ENCODE data around the gene SMARCB1. TPM values are rescaled to one million over a fixed set of nuclear protein-coding genes. Genes with fewer than 3 reads are reported as not detected.

The SMARCB1 gene
- total and polyA plus RNA-seq, 2 of the 4 experiments (the other 2 are of a cell fraction) = 110 to 159 TPM

GRCh38 chr22:23789121-23789520 is 2.4 kb downstream of the SMARCB1 start:
- H3K9me3 ChIP-seq (ENCODE audit: control insufficient read depth, insufficient read depth, low read length) = no peaks in the 10 kb centered on the region
- no peak overlapping the region for H3K14ac ChIP-seq (replicated peaks; ENCODE audit: low read depth, low read length)
- peaks cover 18% of the 10 kb centered on the region for H3K4me1 ChIP-seq (ENCODE audit: control insufficient read depth, insufficient read depth, low read length)
- ChIA-PET POLR2A (ENCODE audit: unreplicated experiment) (interaction anchor here (0.6 kb wide), 1 partner anchor 1781 kb away, joined by 3 read pairs; no protein-coding TSS in a partner anchor), CTCF (interaction anchor here (1.4 kb wide), 1 partner anchor 15 kb away, joined by 4 read pairs; no protein-coding TSS in a partner anchor)
- peaks cover 28% of the 10 kb centered on the region for H3K36me3 ChIP-seq (ENCODE audit: control insufficient read depth, insufficient read depth, low read length)
- no peak overlapping the region for H2AFZ ChIP-seq (replicated peaks; ENCODE audit: low read length, poor library complexity)
- H3K79me1 ChIP-seq (ENCODE audit: low read depth in 1 of 2, low read length in 2 of 2) = peaks cover 44 to 63% of the 10 kb centered on the region in 2 experiments
- intact Hi-C loops (cut with micrococcal nuclease) (no loop called here), dilution Hi-C loops (cut with HindIII; ENCODE audit: low sequenced_read_pairs, unreplicated experiment) (no loop called here), in situ Hi-C loops (cut with MboI; ENCODE audit: low sequenced_read_pairs) (no loop called here)
- DNase-seq (no peak), ATAC-seq (ENCODE audit: low read depth) (no peak)
- H3K9ac ChIP-seq (ENCODE audit: low read depth, low read length) = no peak overlapping the region
- no peak overlapping the region for H2AK9ac ChIP-seq (replicated peaks; ENCODE audit: low read depth, low read length, poor library complexity)
- no peaks in the 10 kb centered on the region for H3K27me3 ChIP-seq (ENCODE audit: control insufficient read depth, insufficient read depth, low read length)
- no peak overlapping the region for H2BK15ac ChIP-seq (ENCODE audit: low read depth, low read length)
- no peak overlapping the region for H3K27ac ChIP-seq (ENCODE audit: insufficient read depth, low read length)
- peaks cover 17% of the 10 kb centered on the region for H3K9me1 ChIP-seq (ENCODE audit: insufficient read depth, low read length)
- no peak overlapping the region for H3K4me2 ChIP-seq (ENCODE audit: low read depth, low read length)
- no peak overlapping the region for H2AK5ac ChIP-seq (ENCODE audit: low read depth, low read length)
- H4K5ac ChIP-seq (ENCODE audit: low read depth, low read length) = no peak overlapping the region
- H2BK20ac ChIP-seq (ENCODE audit: low read depth, low read length) = no peak overlapping the region
- H3K56ac ChIP-seq (ENCODE audit: extremely low read depth, insufficient read depth, low read length) = no peak overlapping the region
- no peak overlapping the region for H2BK5ac ChIP-seq (ENCODE audit: low read depth, low read length, poor library complexity, severe bottlenecking)
- H4K8ac ChIP-seq (ENCODE audit: low read depth in 2 of 2, low read length in 2 of 2) = no peak overlapping the region
- BruUV-seq (replicated peaks) = no TSS peak
- H3K4ac ChIP-seq (ENCODE audit: low read depth, low read length) = no peak overlapping the region
- 40% methylated on average over 1 of the region's 4 CpGs; no CpG with 5 or more reads in 1 of the 2 experiments for WGBS, 2 experiments (ENCODE audit: extremely low coverage in 2 of 2, insufficient read length in 1 of 2)
- H2BK120ac ChIP-seq (ENCODE audit: low read depth, low read length) = no peak overlapping the region
- H4K91ac ChIP-seq (ENCODE audit: insufficient read depth, low read depth, low read length) = no peak overlapping the region
- no peak for TF ChIP-seq MAZ (IDR thresholded peaks at IDR 0.05; ENCODE audit: borderline replicate concordance, low read depth, low read length)
- TF ChIP-seq, protein P1, sequence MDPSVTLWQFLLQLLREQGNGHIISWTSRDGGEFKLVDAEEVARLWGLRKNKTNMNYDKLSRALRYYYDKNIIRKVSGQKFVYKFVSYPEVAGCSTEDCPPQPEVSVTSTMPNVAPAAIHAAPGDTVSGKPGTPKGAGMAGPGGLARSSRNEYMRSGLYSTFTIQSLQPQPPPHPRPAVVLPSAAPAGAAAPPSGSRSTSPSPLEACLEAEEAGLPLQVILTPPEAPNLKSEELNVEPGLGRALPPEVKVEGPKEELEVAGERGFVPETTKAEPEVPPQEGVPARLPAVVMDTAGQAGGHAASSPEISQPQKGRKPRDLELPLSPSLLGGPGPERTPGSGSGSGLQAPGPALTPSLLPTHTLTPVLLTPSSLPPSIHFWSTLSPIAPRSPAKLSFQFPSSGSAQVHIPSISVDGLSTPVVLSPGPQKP (IDR thresholded peaks at IDR 0.05; ENCODE audit: borderline replicate concordance, low read depth, low read length) = no peak
- H3K18ac ChIP-seq (ENCODE audit: low read depth, low read length) = no peak overlapping the region
- H4K20me1 ChIP-seq (ENCODE audit: insufficient read depth, low read length) = peaks cover 62% of the 10 kb centered on the region
- H3K23ac ChIP-seq (ENCODE audit: low read depth, low read length) = no peak overlapping the region
- H3K4me3 ChIP-seq (ENCODE audit: insufficient read depth, low read depth, low read length) = no peak overlapping the region
